SK-N-MC (cell line): ENCODE measurements around the gene KCNH5.

Experiments
- EZH2 ChIP-seq: fragments of 200-600 bp; sonication (generic); IDR thresholded peaks from one replicate; pipeline ENCODE4 v1.6.1; 2017; ENCODE audit warnings: antibody characterized with exemption
- POLR2AphosphoS5 ChIP-seq: IDR thresholded peaks from 2 replicates; pipeline ENCODE4 v1.6.1; 2012; ENCODE audit warnings: mild to moderate bottlenecking, low read depth, low read length, borderline replicate concordance

DNA sequence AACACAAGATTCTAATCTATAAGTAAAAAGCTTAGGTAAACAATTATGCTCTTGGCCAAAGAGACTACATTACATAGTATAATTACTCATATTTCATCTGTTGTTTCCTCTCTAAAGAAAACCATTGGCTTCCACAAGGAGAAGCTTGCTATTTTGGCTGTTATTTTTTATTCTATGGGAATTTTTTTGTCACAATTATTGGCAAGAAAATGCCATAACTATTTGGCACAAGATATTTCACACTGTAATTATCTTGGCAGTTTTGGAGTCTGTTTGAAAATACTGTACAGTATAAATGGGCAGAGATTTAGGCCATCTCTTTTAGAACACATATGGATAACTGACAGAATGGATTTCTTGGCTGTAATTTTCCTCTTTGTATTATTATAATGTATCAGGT, 51.2 kb downstream of the KCNH5 start:
- TF ChIP-seq POLR2AphosphoS5 (no peak), EZH2 (no peak)
